Fibroblast of villous mesenchyme (primary cell): ENCODE data around the gene PIAS2. TPM values are rescaled to one million over a fixed set of nuclear protein-coding genes. Genes with fewer than 3 reads are reported as not detected.

Source experiments
- DNase-seq: peaks from one replicate; pipeline ENCODE4 v3.0.0-alpha.2; 2010; ENCODE audit warnings: low read depth
- H3K4me3 ChIP-seq: 2 replicates; pipeline ENCODE4 v1.5.1; 2011; ENCODE audit warnings: low read depth, mild to moderate bottlenecking, low read length
- total RNA-seq: library from RNA; depleted of rRNA; stranded (reverse); fragments of >200 nt; gene quantifications from 2 replicates; pipeline ENCODE4 v1.2.3, GENCODE V29; 2012
- TF ChIP-seq, protein P1 (sequence below): IDR thresholded peaks from 2 replicates; pipeline ENCODE4 v1.5.1; 2012; ENCODE audit warnings: low read depth, mild to moderate bottlenecking, low read length; ENCODE audit not compliant: insufficient read depth

Gene PIAS2
- total RNA-seq, 1 donor = 32.0 TPM

DNA sequence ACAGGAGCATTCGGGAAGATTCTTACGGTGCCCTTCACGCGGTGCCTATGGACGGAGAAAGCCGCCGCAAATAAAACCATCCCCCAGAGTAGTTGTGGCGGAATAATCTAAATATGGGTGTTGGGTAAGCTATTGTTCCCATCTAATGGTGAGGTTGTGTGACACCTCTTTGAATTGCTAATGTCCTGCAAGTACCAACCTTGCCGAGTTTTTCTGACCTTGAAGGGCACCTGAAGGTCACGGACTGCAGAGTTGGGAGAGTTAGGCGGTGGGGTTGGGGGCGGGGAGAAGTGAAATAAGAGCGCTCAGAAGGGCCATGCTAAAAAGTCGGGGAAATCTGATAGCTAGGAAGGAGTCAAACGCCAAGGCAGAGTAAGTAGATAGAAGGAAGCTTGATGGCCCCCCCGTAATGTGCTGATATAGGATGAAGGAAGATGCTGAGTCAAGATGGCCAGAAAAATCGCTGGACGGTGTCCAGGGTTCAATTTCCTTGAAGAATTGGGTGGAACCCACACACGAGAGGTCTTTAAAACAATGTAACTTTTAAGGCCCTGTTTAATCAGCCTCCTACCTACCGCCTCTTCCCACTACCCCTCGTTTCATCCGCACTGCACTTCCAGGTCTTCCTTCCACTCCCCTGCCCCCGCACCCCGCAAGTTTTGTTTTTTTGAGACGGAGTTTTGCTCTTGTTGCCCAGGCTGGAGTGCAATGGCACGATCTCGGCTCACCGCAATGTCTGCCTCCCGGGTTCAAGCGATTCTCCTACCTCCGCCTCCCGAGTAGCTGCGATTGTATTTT, 695 bp upstream of the PIAS2 start:
- peak; percentile 17 for DNase-seq
- peak overlapping the region; percentile 82 for H3K4me3 ChIP-seq
- TF ChIP-seq, protein P1, sequence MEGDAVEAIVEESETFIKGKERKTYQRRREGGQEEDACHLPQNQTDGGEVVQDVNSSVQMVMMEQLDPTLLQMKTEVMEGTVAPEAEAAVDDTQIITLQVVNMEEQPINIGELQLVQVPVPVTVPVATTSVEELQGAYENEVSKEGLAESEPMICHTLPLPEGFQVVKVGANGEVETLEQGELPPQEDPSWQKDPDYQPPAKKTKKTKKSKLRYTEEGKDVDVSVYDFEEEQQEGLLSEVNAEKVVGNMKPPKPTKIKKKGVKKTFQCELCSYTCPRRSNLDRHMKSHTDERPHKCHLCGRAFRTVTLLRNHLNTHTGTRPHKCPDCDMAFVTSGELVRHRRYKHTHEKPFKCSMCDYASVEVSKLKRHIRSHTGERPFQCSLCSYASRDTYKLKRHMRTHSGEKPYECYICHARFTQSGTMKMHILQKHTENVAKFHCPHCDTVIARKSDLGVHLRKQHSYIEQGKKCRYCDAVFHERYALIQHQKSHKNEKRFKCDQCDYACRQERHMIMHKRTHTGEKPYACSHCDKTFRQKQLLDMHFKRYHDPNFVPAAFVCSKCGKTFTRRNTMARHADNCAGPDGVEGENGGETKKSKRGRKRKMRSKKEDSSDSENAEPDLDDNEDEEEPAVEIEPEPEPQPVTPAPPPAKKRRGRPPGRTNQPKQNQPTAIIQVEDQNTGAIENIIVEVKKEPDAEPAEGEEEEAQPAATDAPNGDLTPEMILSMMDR = no peak

DNA sequence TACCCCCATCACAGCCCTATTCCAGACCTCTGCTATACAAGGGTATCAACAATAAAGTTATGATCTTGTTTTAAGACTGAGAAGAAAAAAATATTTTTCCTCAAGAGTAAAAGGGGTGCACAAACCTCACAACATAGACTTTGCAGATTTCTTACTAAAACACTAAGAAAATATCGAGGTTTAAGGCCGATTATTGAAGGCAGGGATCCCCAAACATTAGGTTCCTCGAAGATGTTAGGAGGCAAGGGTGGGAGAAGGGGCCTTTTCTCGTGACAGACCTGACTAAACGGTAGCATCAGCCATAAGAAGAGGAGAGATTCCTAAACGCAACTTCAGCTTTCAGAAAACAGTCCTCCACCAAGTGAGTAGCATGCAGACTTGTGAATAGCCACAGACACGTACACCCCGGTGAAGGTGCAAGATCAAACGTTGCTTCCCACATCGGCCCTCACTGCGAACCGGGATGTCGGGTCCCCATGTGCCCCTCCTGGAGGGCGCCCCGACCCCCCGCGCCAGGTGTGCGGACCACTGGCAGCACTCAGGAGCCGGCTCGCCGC, 678 bp downstream of the PIAS2 start:
- TF ChIP-seq, protein P1 = no peak
- peak; percentile 40 for DNase-seq

DNA sequence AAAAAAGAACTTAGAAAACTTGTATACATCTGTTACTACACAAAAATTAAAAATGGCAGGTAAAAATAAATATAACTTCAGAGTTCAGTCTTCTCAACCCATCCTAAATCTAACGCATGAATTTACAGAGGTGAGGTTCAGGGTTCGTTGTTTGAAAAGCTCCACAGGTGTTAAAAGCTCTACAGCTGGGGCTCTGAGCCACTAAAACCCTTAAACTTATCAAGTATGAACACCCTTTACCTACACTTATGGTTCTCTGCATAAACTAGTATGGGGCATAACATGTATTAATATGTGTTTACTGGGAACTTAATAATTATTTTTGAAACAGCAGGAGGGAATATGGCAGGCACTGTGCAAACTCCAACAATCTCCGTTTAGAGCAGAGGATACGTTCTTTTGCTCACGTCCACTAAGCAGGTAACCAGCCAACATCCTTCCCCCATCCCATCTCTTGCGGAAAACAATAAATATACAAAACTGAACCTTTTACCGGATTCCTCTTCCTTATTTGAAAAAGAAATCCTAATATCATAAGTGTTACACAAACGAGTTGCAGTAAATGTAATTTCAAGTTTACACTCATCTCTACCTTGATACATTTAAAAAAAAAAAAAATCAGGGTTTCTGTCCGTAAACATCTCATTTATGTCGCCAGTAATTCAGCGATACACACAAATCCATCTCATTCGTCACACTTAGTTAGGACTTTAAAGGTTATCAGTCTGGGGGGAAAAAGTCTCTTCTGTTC, 1.3 kb downstream of the PIAS2 start:
- H3K4me3 ChIP-seq = peak overlapping the region; percentile 82
- no peak for DNase-seq
- TF ChIP-seq, protein P1 = no peak

More for the DNA sequence above, 678 bp downstream of the PIAS2 start:
- H3K4me3 ChIP-seq = peak overlapping the region; percentile 82

DNA sequence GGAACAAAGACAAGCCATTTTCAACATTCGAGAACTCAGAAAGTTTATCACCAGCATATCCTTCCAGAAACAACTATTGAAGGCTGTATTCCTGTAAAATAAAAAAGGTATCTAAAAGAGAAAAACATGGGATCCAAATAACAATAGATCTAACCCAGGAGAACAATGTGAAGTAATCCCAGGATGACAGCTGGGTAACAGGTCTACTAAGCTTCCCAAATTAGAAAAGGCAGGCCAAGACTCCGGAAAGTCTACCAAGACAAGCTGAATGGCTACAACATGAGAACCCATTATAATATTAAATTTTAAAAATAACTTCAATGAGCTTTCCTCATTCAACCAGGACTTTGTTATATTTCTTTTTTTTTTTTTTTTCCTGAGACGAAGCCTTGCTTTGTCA, 6.5 kb downstream of the PIAS2 start:
- no peak for DNase-seq
- TF ChIP-seq, protein P1 = no peak
- H3K4me3 ChIP-seq = no peak overlapping the region

DNA sequence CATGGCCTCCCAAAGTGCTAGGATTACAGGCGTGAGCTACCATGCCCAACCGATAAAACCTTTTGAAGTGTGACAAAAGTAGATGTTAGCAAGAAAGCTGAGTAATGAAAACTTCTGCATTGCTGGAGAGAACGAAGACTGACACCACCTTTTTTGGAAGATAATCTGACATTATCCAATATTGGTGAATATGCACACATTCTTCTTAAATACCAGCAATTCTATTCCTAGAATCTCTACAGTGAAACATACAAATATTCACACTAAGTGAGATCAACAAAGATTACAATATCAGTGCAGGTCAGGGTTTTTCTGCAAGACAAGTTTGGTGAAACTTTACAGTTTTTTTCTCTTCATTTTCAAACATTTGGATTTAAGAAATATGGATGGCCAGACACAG, 7.8 kb downstream of the PIAS2 start:
- TF ChIP-seq, protein P1 = no peak
- H3K4me3 ChIP-seq = no peak overlapping the region
- DNase-seq = no peak

DNA sequence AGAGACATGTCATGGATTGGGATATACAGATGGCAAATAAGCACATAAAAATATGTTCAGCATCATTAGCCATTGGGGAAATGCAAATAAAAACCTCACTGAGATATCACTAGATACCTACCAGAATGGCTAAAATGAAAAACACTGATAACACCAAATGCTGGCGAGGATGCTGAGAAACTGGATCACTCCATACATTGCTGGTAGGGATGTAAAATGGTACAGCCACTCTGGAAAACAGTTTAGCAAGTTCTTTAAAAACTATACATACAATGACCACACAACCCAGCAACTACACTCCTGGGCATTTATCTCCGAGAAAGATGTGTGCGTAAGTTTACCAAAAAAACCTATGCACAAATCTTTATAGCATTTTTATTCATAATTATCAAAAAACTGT, 13.9 kb downstream of the PIAS2 start:
- no peak for DNase-seq
- no peak overlapping the region for H3K4me3 ChIP-seq
- TF ChIP-seq, protein P1 = no peak
